Hepatocyte (in vitro differentiated cells): ENCODE results near the gene TCEA3.

ENCODE experiments used
- CTCF ChIP-seq: fragments of 200-600 bp; sonication (generic); IDR thresholded peaks from 2 replicates; pipeline ENCODE4 v1.5.1; 2016; ENCODE audit warnings: antibody characterized with exemption, mild to moderate bottlenecking; ENCODE audit not compliant: poor library complexity
- EZH2 ChIP-seq: fragments of 200-600 bp; sonication (generic); IDR thresholded peaks from 2 replicates; pipeline ENCODE4 v1.6.1; 2016; ENCODE audit warnings: antibody characterized with exemption, mild to moderate bottlenecking, borderline replicate concordance
- EZH2phosphoT487 ChIP-seq: fragments of 200-600 bp; sonication (generic); IDR thresholded peaks from one replicate; pipeline ENCODE4 v1.6.1; 2018; ENCODE audit warnings: antibody characterized with exemption, mild to moderate bottlenecking, low read depth, moderate library complexity; ENCODE audit not compliant: unreplicated experiment, severe bottlenecking

- TF ChIP-seq CTCF (no peak), EZH2 (no peak), EZH2phosphoT487 (no peak)
Observed at GRCh38 chr1:23392125-23392855, 32.3 kb downstream of the TCEA3 start.
